HEK293 (cell line): ENCODE measurements around the gene KIF26B.

Experiments used
- CTCF ChIA-PET: fragments of 350-600 bp; formaldehyde crosslinking; extraction: SDS; loops from one replicate; lab custom pipeline; 2021; ENCODE audit warnings: antibody characterized with exemption; lab: Yijun Ruan, JAX
- POLR2A ChIA-PET: fragments of 300-600 bp; formaldehyde crosslinking; extraction: SDS; loops from one replicate; lab custom pipeline; 2020; ENCODE audit warnings: antibody characterized with exemption, inconsistent platforms; lab: Yijun Ruan, JAX
- H3K27ac ChIP-seq: fragments of 200-500 bp; sonication (Bioruptor generic); 2 replicates; pipeline ENCODE4 v1.5.1; 2014; ENCODE audit warnings: low read depth, low read length, control low read depth, inconsistent platforms; ENCODE audit errors: extremely low read depth
- H3K36me3 ChIP-seq, 2 experiments: fragments of 200-500 bp in 1 of 2; sonication (Bioruptor generic) in 1 of 2; 1 replicate in 1 of 2; 2 replicates in 1 of 2; pipeline ENCODE4 v1.5.1; 2014 to 2017; ENCODE audit warnings: inconsistent platforms in 2 of 2, low read length in 2 of 2; ENCODE audit not compliant: control insufficient read depth in 2 of 2, insufficient read depth in 1 of 2
- H3K4me1 ChIP-seq: fragments of 200-500 bp; sonication (Bioruptor generic); 2 replicates; pipeline ENCODE4 v1.5.1; 2014; ENCODE audit warnings: mild to moderate bottlenecking, low read length, inconsistent platforms; ENCODE audit not compliant: control insufficient read depth, insufficient read depth
- H3K4me3 ChIP-seq: 2 replicates; pipeline ENCODE4 v1.5.1; 2011; ENCODE audit warnings: low read depth, mild to moderate bottlenecking, control low read depth, low read length, moderate library complexity
- H3K9me3 ChIP-seq: fragments of 200-500 bp; sonication (Bioruptor generic); 2 replicates; pipeline ENCODE4 v1.5.1; 2014; ENCODE audit warnings: low read depth, low read length, inconsistent platforms; ENCODE audit not compliant: control insufficient read depth, insufficient read depth
- EGR2 ChIP-seq: fragments of 450-650 bp; formaldehyde crosslinking; IDR thresholded peaks from 2 replicates; pipeline ENCODE4 v1.5.1; 2016; ENCODE audit warnings: low read depth, missing biosample characterization, missing genetic modification characterization
- GLI2 ChIP-seq: fragments of 450-650 bp; formaldehyde crosslinking; IDR thresholded peaks from 2 replicates; pipeline ENCODE4; 2017; ENCODE audit warnings: missing biosample characterization, missing genetic modification characterization, low read depth, borderline replicate concordance
- GLIS2 ChIP-seq: fragments of 450-650 bp; formaldehyde crosslinking; IDR thresholded peaks from 2 replicates; pipeline ENCODE4 v1.5.1; 2016; ENCODE audit warnings: missing biosample characterization, missing genetic modification characterization
- HOXA7 ChIP-seq: sonication (generic); formaldehyde crosslinking; IDR thresholded peaks from 2 replicates; pipeline ENCODE4 v1.8.1; 2022; ENCODE audit warnings: missing genetic modification reagents, borderline replicate concordance
- OSR2 ChIP-seq: fragments of 450-650 bp; formaldehyde crosslinking; IDR thresholded peaks from 2 replicates; pipeline ENCODE4 v1.5.1; 2016; ENCODE audit warnings: missing biosample characterization, missing genetic modification characterization
- YY2 ChIP-seq: fragments of 450-650 bp; formaldehyde crosslinking; IDR thresholded peaks from 2 replicates; pipeline ENCODE4 v1.5.1; 2016; ENCODE audit warnings: missing biosample characterization, missing genetic modification characterization
- ZBTB7A ChIP-seq: fragments of 450-650 bp; formaldehyde crosslinking; IDR thresholded peaks from 2 replicates; pipeline ENCODE4 v1.5.1; 2016; ENCODE audit warnings: low read depth, missing biosample characterization, missing genetic modification characterization
- ZEB2 ChIP-seq: fragments of 450-650 bp; formaldehyde crosslinking; IDR thresholded peaks from 2 replicates; pipeline ENCODE4 v1.5.1; 2016; ENCODE audit warnings: missing biosample characterization, missing genetic modification characterization
- ZFP37 ChIP-seq: fragments of 450-650 bp; formaldehyde crosslinking; IDR thresholded peaks from 2 replicates; pipeline ENCODE4 v1.5.1; 2016; ENCODE audit warnings: missing biosample characterization, missing genetic modification characterization
- ZFP69B ChIP-seq: fragments of 450-650 bp; formaldehyde crosslinking; IDR thresholded peaks from 2 replicates; pipeline ENCODE4 v1.5.1; 2016; ENCODE audit warnings: missing biosample characterization, missing genetic modification characterization
- ZNF292 ChIP-seq: fragments of 450-650 bp; formaldehyde crosslinking; IDR thresholded peaks from 2 replicates; pipeline ENCODE4 v1.5.1; 2016; ENCODE audit warnings: low read depth, missing biosample characterization, missing genetic modification characterization, borderline replicate concordance
- ZNF324 ChIP-seq: fragments of 450-650 bp; formaldehyde crosslinking; IDR thresholded peaks from 2 replicates; pipeline ENCODE4 v1.5.1; 2016; ENCODE audit warnings: missing biosample characterization, missing genetic modification characterization
- ZNF341 ChIP-seq: fragments of 450-650 bp; formaldehyde crosslinking; IDR thresholded peaks from 2 replicates; pipeline ENCODE4; 2016; ENCODE audit warnings: low read depth, missing biosample characterization, missing genetic modification characterization
- ZNF354C ChIP-seq: fragments of 450-650 bp; formaldehyde crosslinking; IDR thresholded peaks from 2 replicates; pipeline ENCODE4 v1.5.1; 2016; ENCODE audit warnings: missing biosample characterization, missing genetic modification characterization, low read depth, borderline replicate concordance
- ZNF404 ChIP-seq: fragments of 450-650 bp; formaldehyde crosslinking; IDR thresholded peaks from 2 replicates; pipeline ENCODE4 v1.5.1; 2017; ENCODE audit warnings: missing biosample characterization, missing genetic modification characterization
- ZNF433 ChIP-seq: fragments of 450-650 bp; formaldehyde crosslinking; IDR thresholded peaks from 2 replicates; pipeline ENCODE4 v1.5.1; 2016; ENCODE audit warnings: missing biosample characterization, missing genetic modification characterization, low read depth
- ZNF555 ChIP-seq: fragments of 450-650 bp; formaldehyde crosslinking; conservative IDR thresholded peaks from 2 replicates; pipeline ENCODE4 v1.5.1; 2017; ENCODE audit warnings: missing biosample characterization, mild to moderate bottlenecking, missing genetic modification characterization, inconsistent platforms
- ZNF560 ChIP-seq: fragments of 450-650 bp; formaldehyde crosslinking; IDR thresholded peaks from 2 replicates; pipeline ENCODE4 v1.5.1; 2017; ENCODE audit warnings: missing biosample characterization, missing genetic modification characterization, borderline replicate concordance
- ZNF701 ChIP-seq: fragments of 450-650 bp; formaldehyde crosslinking; IDR thresholded peaks from 2 replicates; pipeline ENCODE4 v1.5.1; 2016; ENCODE audit warnings: missing biosample characterization, missing genetic modification characterization
- ZNF837 ChIP-seq: fragments of 450-650 bp; formaldehyde crosslinking; IDR thresholded peaks from 2 replicates; pipeline ENCODE4 v1.5.1; 2016; ENCODE audit warnings: missing biosample characterization, missing genetic modification characterization
- TF ChIP-seq, protein P1 (sequence below): fragments of 450-650 bp; formaldehyde crosslinking; IDR thresholded peaks from 2 replicates; pipeline ENCODE4 v1.5.1; 2016; ENCODE audit warnings: missing biosample characterization, missing genetic modification characterization, low read depth
- TF ChIP-seq, protein P2 (sequence below): fragments of 450-650 bp; formaldehyde crosslinking; optimal IDR thresholded peaks from 2 replicates; pipeline ENCODE3; 2016; ENCODE audit warnings: missing biosample characterization, mild to moderate bottlenecking, missing genetic modification characterization
- TF ChIP-seq, protein P3 (sequence below): fragments of 450-650 bp; formaldehyde crosslinking; IDR thresholded peaks from 2 replicates; pipeline ENCODE4 v1.5.1; 2017; ENCODE audit warnings: missing biosample characterization, missing genetic modification characterization

Gene KIF26B

DNA sequence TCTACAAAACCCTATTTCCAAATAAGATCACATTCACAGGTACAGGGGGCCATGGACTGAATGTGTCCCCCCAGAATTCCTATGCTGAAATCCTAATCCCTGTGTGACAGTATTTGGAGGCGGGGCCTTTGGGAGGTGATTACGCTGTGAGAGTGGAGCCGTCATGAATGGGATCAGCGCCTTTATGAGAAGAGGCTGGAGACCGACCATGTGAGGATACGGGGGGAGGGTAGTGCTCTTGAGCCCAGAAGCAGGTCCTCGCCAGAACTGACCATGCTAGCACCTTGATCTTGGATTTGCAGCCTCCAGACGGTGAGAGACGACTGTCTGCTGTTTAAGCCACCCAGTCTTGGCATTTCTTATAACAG, 23.8 kb upstream of the KIF26B start:
- no peak for TF ChIP-seq ZNF555
- TF ChIP-seq ZNF292 (tag by site-specific recombination), result no peak
- no peak for TF ChIP-seq HOXA7 (CRISPR knock-in tag)
- no peak for TF ChIP-seq ZBTB7A (tag by site-specific recombination)
- TF ChIP-seq, protein P1, sequence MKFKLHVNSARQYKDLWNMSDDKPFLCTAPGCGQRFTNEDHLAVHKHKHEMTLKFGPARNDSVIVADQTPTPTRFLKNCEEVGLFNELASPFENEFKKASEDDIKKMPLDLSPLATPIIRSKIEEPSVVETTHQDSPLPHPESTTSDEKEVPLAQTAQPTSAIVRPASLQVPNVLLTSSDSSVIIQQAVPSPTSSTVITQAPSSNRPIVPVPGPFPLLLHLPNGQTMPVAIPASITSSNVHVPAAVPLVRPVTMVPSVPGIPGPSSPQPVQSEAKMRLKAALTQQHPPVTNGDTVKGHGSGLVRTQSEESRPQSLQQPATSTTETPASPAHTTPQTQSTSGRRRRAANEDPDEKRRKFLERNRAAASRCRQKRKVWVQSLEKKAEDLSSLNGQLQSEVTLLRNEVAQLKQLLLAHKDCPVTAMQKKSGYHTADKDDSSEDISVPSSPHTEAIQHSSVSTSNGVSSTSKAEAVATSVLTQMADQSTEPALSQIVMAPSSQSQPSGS (tag by site-specific recombination), result no peak
- TF ChIP-seq, all 188 proteins: peak for 0
- CTCF ChIA-PET, result no interaction called here
- POLR2A ChIA-PET, result no interaction called here
- H3K4me3 ChIP-seq, result no peak overlapping the region
- no peak overlapping the region for H3K27ac ChIP-seq
- no peaks in the 10 kb centered on the region for H3K36me3 ChIP-seq
- H3K4me1 ChIP-seq, result no peaks in the 10 kb centered on the region
- H3K9me3 ChIP-seq, result no peaks in the 10 kb centered on the region

DNA sequence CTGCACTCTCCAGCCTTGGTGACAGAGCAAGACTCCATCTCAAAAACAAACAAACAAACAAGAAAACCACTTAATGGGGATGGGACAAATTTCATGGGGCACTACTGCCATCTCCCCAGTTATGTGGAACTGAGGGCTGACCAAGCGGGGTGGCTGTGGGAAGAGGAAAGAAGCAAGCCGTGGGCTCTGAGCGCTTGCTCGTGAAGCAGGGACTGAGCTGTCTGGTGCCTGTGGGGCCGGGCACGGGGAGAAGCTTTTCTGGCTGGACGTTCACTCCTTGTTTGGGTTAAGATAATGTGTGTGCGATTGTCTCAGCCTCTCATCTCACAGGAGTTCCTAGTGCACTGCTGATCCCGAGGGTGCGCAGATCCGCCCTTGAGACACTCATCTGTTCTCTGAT, 22.0 kb upstream of the KIF26B start:
- H3K4me3 ChIP-seq, result no peak overlapping the region
- CTCF ChIA-PET, result no interaction called here
- H3K4me1 ChIP-seq, result no peaks in the 10 kb centered on the region
- POLR2A ChIA-PET, result no interaction called here
- no peaks in the 10 kb centered on the region for H3K36me3 ChIP-seq
- no peaks in the 10 kb centered on the region for H3K9me3 ChIP-seq
- TF ChIP-seq ZFP37, result no peak
- TF ChIP-seq GLI2 (tag by site-specific recombination), result no peak
- no peak for TF ChIP-seq ZFP69B
- TF ChIP-seq ZEB2 (tag by site-specific recombination), result no peak
- no peak for TF ChIP-seq ZNF560 (tag by site-specific recombination)
- TF ChIP-seq YY2 (tag by site-specific recombination), result no peak
- TF ChIP-seq ZNF354C (tag by site-specific recombination), result no peak
- TF ChIP-seq, protein P2, sequence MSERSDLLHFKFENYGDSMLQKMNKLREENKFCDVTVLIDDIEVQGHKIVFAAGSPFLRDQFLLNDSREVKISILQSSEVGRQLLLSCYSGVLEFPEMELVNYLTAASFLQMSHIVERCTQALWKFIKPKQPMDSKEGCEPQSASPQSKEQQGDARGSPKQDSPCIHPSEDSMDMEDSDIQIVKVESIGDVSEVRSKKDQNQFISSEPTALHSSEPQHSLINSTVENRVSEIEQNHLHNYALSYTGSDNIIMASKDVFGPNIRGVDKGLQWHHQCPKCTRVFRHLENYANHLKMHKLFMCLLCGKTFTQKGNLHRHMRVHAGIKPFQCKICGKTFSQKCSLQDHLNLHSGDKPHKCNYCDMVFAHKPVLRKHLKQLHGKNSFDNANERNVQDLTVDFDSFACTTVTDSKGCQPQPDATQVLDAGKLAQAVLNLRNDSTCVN (tag by site-specific recombination), result no peak
- TF ChIP-seq ZNF701 (tag by site-specific recombination), result no peak
- TF ChIP-seq, all 188 proteins: peak for 0
- no peak overlapping the region for H3K27ac ChIP-seq

DNA sequence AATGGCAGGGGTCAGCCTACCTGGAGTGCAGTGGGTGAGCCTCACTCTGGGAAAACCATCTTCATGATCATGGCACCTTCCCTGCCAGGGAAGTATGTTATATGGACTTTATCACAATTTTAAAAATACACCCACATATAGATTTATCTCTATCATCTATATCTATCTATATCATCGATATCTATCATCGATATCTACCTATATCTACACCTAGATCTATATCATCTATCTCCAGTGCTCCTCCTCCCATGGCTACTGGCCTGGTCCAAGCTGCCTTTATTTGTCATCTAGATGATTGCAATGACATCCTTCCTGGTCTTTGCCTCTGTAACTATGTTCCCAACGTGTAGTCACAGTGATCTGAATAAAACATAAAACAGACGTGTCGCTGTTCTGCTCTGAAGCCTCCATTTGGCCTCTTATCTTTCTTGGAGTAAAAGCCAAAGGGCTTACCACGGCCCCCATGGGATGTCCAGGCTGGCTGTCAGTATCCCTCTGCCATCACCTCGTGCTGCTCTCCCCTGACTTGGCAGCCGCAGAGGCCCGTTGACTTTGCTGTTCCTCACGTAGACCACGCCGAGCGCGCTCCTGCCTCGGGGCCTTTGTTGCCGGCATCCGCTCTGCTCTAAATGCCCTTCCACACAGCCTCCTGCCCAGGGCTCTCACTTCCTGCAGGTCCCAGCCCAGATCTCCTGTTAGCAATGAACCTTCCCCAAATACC, 20.6 kb upstream of the KIF26B start:
- H3K36me3 ChIP-seq, result no peaks in the 10 kb centered on the region
- no peaks in the 10 kb centered on the region for H3K4me1 ChIP-seq
- H3K9me3 ChIP-seq, result no peaks in the 10 kb centered on the region
- H3K4me3 ChIP-seq, result no peak overlapping the region
- CTCF ChIA-PET, result no interaction called here
- POLR2A ChIA-PET, result no interaction called here
- TF ChIP-seq ZNF404 (tag by site-specific recombination) (no peak), ZNF837 (tag by site-specific recombination) (no peak), OSR2 (no peak), GLIS2 (tag by site-specific recombination) (no peak), EGR2 (no peak), ZNF341 (tag by site-specific recombination) (no peak), ZNF433 (tag by site-specific recombination) (no peak), ZNF324 (tag by site-specific recombination) (no peak)
- TF ChIP-seq, protein P3, sequence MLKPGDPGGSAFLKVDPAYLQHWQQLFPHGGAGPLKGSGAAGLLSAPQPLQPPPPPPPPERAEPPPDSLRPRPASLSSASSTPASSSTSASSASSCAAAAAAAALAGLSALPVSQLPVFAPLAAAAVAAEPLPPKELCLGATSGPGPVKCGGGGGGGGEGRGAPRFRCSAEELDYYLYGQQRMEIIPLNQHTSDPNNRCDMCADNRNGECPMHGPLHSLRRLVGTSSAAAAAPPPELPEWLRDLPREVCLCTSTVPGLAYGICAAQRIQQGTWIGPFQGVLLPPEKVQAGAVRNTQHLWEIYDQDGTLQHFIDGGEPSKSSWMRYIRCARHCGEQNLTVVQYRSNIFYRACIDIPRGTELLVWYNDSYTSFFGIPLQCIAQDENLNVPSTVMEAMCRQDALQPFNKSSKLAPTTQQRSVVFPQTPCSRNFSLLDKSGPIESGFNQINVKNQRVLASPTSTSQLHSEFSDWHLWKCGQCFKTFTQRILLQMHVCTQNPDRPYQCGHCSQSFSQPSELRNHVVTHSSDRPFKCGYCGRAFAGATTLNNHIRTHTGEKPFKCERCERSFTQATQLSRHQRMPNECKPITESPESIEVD (tag by site-specific recombination), result no peak
- TF ChIP-seq, all 188 proteins: peak for 0
- no peak overlapping the region for H3K27ac ChIP-seq
